Stromal cell of bone marrow (primary cell): ENCODE results near the gene CARD8.

ENCODE experiments used
- DNase-seq: peaks from one replicate; pipeline ENCODE4 v3.0.0-alpha.2; 2012; ENCODE audit warnings: low read depth

Gene CARD8

GRCh38 chr19:48170817-48171347, 84.8 kb downstream of the CARD8 start:
- DNase-seq: no peak

GRCh38 chr19:48169939-48170803, 85.5 kb downstream of the CARD8 start, which contains the start of the genes LIG1 and ZSWIM9:
Gene LIG1 (minus strand): TSS chr19:48170344. CDS start chr19:48165566, 4,778 bp downstream.
Gene ZSWIM9 (plus strand): TSS chr19:48170680. CDS start chr19:48171803, 1,123 bp downstream.
- peak; percentile 90 for DNase-seq

GRCh38 chr19:48169578-48169938, 86.2 kb downstream of the CARD8 start:
- DNase-seq: peak; percentile 17

GRCh38 chr19:48168689-48169088, 87.0 kb downstream of the CARD8 start:
- no peak for DNase-seq

- DNase-seq: no peak
Observed at GRCh38 chr19:48158210-48158790, 97.4 kb downstream of the CARD8 start.
